ENCODE data around the gene IL17REL. TPM values are rescaled to one million over a fixed set of nuclear protein-coding genes. Genes with fewer than 3 reads are reported as not detected.
A peak's percentile ranks its signal among the peaks of the same experiment; 100 is the strongest.

Gene IL17REL
- total and polyA plus RNA-seq, 2 of the 13 experiments (the other 11 are each of a cell fraction or from before 2014, with no cell fraction given), result not detected

GRCh38 chr22:49959782-49960158, 52.8 kb downstream of the IL17REL start (continued):
- no peak for TF ChIP-seq REST (IDR thresholded peaks at IDR 0.05; ENCODE audit: borderline replicate concordance in 1 of 2, low read depth in 1 of 2, low read length in 2 of 2)
- no peak for TF ChIP-seq ZNF772 (CRISPR knock-in tag; IDR thresholded peaks at IDR 0.05)
- TF ChIP-seq ISX (CRISPR knock-in tag; conservative IDR thresholded peaks at IDR 0.05), result no peak
- TF ChIP-seq HMGXB3 (CRISPR knock-in tag; IDR thresholded peaks at IDR 0.05; ENCODE audit: borderline replicate concordance), result no peak
- TF ChIP-seq NFE2L1 (CRISPR knock-in tag; IDR thresholded peaks at IDR 0.05; ENCODE audit: borderline replicate concordance), result no peak; the same call in 1 of the 2 replicates
- TF ChIP-seq ZBTB1 (CRISPR knock-in tag; IDR thresholded peaks at IDR 0.05; ENCODE audit: borderline replicate concordance), result no peak
- no peak for TF ChIP-seq ZBTB38 (CRISPR knock-in tag; IDR thresholded peaks at IDR 0.05)
- TF ChIP-seq CBX5 (CRISPR knock-in tag; IDR thresholded peaks at IDR 0.05; ENCODE audit: borderline replicate concordance), result no peak
- no peak for TF ChIP-seq MEIS1 (CRISPR knock-in tag; IDR thresholded peaks at IDR 0.05; ENCODE audit: borderline replicate concordance)
- TF ChIP-seq TOE1 (CRISPR knock-in tag; IDR thresholded peaks at IDR 0.05), result no peak
- no peak for TF ChIP-seq SIX4 (CRISPR knock-in tag; IDR thresholded peaks at IDR 0.05)
- TF ChIP-seq NR2F1 (CRISPR knock-in tag; IDR thresholded peaks at IDR 0.05), result no peak
- peak; percentile 86 for TF ChIP-seq ZFP91 (CRISPR knock-in tag; IDR thresholded peaks at IDR 0.05; ENCODE audit: borderline replicate concordance)
- TF ChIP-seq HMG20A (CRISPR knock-in tag; IDR thresholded peaks at IDR 0.05; ENCODE audit: borderline replicate concordance), result peak; percentile 6; the same call in 1 of the 2 replicates
- TF ChIP-seq NCOA5 (CRISPR knock-in tag; IDR thresholded peaks at IDR 0.05), result 0 out of 2 replicates have a peak, but pooled peaks have one; percentile 46
- TF ChIP-seq ZBTB46 (CRISPR knock-in tag; IDR thresholded peaks at IDR 0.05; ENCODE audit: borderline replicate concordance), result no peak
- TF ChIP-seq RBM22 (optimal IDR thresholded peaks at IDR 0.05; ENCODE audit: low read length), result no peak
- no peak for TF ChIP-seq RFXANK (CRISPR knock-in tag; IDR thresholded peaks at IDR 0.05)

Data from HepG2 (cell line).